Pancreas (tissue), 10 donors: Measurements from ENCODE around the gene MSANTD2. TPM values are rescaled to one million over a fixed set of nuclear protein-coding genes. Genes with fewer than 3 reads are reported as not detected.
A peak's percentile ranks its signal among the peaks of the same experiment; 100 is the strongest.

Experiments used
- ATAC-seq, 4 donors: fragments of 200-7000 bp; cut with Tn5 transposase; one replicate each; pipeline versions ENCODE4 v1.8.0 to v1.9.1; 2020; ENCODE audit warnings: mild to moderate bottlenecking in 4 of 4, moderate library complexity in 4 of 4
- DNase-seq, 6 donors: peaks; one replicate each; pipeline ENCODE4 v3.0.0-alpha.2; 2020
- FAIRE-seq: peaks from 2 replicates; lab custom pipeline; 2012; peaks lifted over from hg19 to GRCh38; lab: Jason Lieb, UNC
- H3K27ac ChIP-seq, 4 donors: fragments of 200-600 bp; sonication (generic); 1 replicate in 3 of 4; 2 replicates in 1 of 4; pipeline versions ENCODE4 v1.5.0 to v1.8.0; 2020
- H3K27me3 ChIP-seq, 4 donors: fragments of 200-600 bp; one replicate each; pipeline ENCODE4 v1.8.0; 2021
- H3K36me3 ChIP-seq, 3 donors: fragments of 200-600 bp; sonication (generic) in 1 of 3; one replicate each; pipeline versions ENCODE4 v1.5.0 to v1.8.0; 2020 to 2021
- H3K4me1 ChIP-seq, 3 donors: fragments of 200-600 bp; one replicate each; pipeline ENCODE4 v1.8.0; 2021
- H3K4me3 ChIP-seq, 4 donors: fragments of 200-600 bp; sonication (generic) in 2 of 4; one replicate each; pipeline versions ENCODE4 v1.5.0 to v1.8.0; 2020 to 2021
- H3K9me3 ChIP-seq, 4 donors: fragments of 200-600 bp; one replicate each; pipeline ENCODE4 v1.8.0; 2021
- WGBS, 2 donors: extraction: QIAGEN DNeasy Blood & Tissue Kit; methylation state at CpG; one replicate each; pipeline ENCODE4 v1.1.7; 2013; 5-methylcytosine and 5-hydroxymethylcytosine counted together
- intact Hi-C, 3 donors: fragments of 100-400 bp; cut with DNase I; formaldehyde crosslinking; loops; one replicate each; pipeline versions ENCODE4 v1.11.1 to v1.14.2; 2022
- polyA plus RNA-seq, 2 donors: library from polyadenylated mRNA; stranded (reverse); fragments of 200-250 nt; gene quantifications; one replicate each; pipeline ENCODE4 v1.2.3, GENCODE V29; 2013
- total RNA-seq, 6 donors: library from RNA; stranded (reverse); fragmentation: NEBNext Ultra II Directional in 4 of 6; extraction: Animal tissue kit (Norgen Biotek cat#: 25700) in 4 of 6; gene quantifications; one replicate each; pipeline versions ENCODE4 v1.2.1 to v1.2.4, GENCODE V29; 2021 to 2023
- TF ChIP-seq, protein P1 (sequence below), 4 donors: fragments of 200-600 bp; sonication (generic) in 3 of 4; IDR thresholded peaks; one replicate each; pipeline versions ENCODE4 v1.5.0 to v1.8.0; 2021; ENCODE audit warnings: antibody characterized with exemption in 4 of 4
- donor health status: healthy with polysubstance abuse.
- donor health status: DM: no; HTN: no; CAD: no; lungs with moderate emphysema.
- donor health status: DM: no; HTN: no; CAD: no.
- donor health status: control.
- donor health status: control.
- donor health status: Bipolar disorder and iron deficiency.
- donor health status: DM: yes; HTN: yes; CAD: no.
- donor health status: DM: no; HTN: no; CAD: no.
- donor health status: DM: no; HTN: no; CAD: no.
- donor health status: DM: yes; HTN: yes; CAD: no.

MSANTD2 gene
- total and polyA plus RNA-seq, 8 donors = 4.6 to 23.3 (median 7.1) TPM

DNA sequence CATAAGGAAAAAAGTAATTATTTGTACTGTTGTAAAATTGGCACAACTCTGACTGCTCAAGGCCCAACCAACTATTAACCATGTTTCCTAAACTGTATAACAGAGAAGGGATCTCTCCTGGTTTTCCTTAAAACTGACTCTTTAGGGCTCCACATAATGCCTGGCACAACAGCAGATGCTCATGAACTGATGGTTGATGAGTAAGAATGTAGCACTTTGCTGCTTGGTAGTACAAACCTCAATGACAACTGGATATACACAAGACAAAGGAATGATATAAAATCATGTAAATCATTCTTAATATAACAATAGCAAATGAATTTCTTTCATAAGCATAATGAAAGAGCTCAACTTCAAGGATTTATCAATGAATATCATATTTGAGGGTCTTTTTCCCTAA lies 11.7 kb downstream of the MSANTD2 start:
- TF ChIP-seq, protein P1, sequence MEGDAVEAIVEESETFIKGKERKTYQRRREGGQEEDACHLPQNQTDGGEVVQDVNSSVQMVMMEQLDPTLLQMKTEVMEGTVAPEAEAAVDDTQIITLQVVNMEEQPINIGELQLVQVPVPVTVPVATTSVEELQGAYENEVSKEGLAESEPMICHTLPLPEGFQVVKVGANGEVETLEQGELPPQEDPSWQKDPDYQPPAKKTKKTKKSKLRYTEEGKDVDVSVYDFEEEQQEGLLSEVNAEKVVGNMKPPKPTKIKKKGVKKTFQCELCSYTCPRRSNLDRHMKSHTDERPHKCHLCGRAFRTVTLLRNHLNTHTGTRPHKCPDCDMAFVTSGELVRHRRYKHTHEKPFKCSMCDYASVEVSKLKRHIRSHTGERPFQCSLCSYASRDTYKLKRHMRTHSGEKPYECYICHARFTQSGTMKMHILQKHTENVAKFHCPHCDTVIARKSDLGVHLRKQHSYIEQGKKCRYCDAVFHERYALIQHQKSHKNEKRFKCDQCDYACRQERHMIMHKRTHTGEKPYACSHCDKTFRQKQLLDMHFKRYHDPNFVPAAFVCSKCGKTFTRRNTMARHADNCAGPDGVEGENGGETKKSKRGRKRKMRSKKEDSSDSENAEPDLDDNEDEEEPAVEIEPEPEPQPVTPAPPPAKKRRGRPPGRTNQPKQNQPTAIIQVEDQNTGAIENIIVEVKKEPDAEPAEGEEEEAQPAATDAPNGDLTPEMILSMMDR (IDR thresholded peaks at IDR 0.05) = no peak
- H3K36me3 ChIP-seq = no peaks in the 10 kb centered on the region
- H3K27ac ChIP-seq = no peak overlapping the region
- ATAC-seq (no peak), DNase-seq (no peak), FAIRE-seq (no peak)
- no peak overlapping the region for H3K4me3 ChIP-seq
- peaks cover 0 to 6% (median 5%) of the 10 kb centered on the region in 3 donors for H3K4me1 ChIP-seq
- no peaks in the 10 kb centered on the region for H3K9me3 ChIP-seq
- H3K27me3 ChIP-seq = no peaks in the 10 kb centered on the region
- intact Hi-C loops = no loop called here

DNA sequence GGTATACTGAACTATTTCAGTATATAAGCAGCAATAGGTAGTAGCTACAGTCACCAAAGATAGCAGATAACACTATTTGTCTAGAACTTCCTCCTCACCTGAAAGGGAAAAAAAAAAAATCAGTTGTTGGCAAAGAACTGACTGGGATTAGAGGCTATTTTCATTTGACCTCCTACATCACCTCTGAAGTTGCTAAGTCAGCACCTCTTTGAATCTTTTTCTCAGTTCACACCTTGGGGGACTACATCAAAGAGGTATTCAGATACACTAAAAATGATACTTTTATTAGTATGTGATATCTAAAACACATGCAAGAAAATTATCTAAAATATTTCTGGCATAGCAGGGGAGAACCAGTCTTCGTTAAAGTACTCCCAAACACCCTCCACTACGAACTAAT lies 16.2 kb downstream of the MSANTD2 start:
- no peaks in the 10 kb centered on the region for H3K36me3 ChIP-seq
- 96% methylated on average over 2 of the region's 2 CpGs for WGBS, 2 donors
- intact Hi-C loops = no loop called here
- no peak overlapping the region for H3K4me3 ChIP-seq
- no peaks in the 10 kb centered on the region for H3K27me3 ChIP-seq
- TF ChIP-seq, protein P1 (IDR thresholded peaks at IDR 0.05) = no peak
- peaks cover 0 to 12% (median 5%) of the 10 kb centered on the region in 3 donors for H3K4me1 ChIP-seq
- FAIRE-seq = no peak
- no peak for ATAC-seq
- no peak for DNase-seq
- H3K9me3 ChIP-seq = no peaks in the 10 kb centered on the region
- H3K27ac ChIP-seq = no peak overlapping the region

DNA sequence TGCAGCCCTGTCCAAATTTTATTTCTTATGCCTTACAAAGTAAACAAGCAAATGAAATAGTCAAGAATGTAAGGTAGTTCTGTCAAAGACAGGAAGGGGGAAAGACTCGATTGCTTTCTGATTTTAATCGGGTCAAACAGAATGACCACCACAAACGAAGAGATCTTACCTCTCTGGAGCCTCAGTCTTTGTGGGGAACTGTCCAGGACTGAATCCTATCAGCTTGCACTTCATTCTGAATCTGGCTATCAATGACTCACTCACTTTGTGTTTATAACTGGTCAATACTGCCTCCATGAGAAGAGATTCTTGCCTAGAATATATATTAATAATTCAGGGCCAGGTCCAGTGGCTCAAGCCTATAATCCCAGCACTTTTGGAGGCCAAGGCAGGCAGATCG lies 17.2 kb downstream of the MSANTD2 start:
- ATAC-seq (no peak), DNase-seq (no peak), FAIRE-seq (no peak)
- Histone ChIP-seq H3K27me3 (no peaks in the 10 kb centered on the region), H3K4me3 (no peak overlapping the region), H3K36me3 (no peaks in the 10 kb centered on the region), H3K9me3 (no peaks in the 10 kb centered on the region), H3K27ac (no peak overlapping the region), H3K4me1 (peaks cover 0 to 12% (median 5%) of the 10 kb centered on the region in 3 donors)
- intact Hi-C loops = no loop called here
- WGBS, 2 donors = 62 to 72% methylated on average over 4 of the region's 4 CpGs
- TF ChIP-seq, protein P1 (IDR thresholded peaks at IDR 0.05) = no peak

DNA sequence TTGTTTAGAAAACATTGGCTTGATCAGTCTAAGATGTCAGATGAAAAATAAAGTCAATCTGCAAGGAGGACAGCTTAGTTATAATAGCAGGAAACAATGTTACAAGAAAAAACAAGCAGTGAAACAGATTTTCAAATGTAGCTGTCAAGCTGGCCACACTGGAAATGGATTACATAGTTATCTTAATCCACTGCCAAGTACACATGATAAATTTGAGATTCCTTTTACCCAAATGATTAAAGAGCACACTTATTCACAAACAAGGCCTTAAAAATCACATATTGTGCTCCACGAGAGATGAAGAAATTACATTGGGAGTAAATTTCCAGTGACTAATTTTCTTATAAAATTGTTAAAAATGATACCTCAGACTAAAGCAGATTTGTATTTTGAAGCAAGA lies 20.6 kb downstream of the MSANTD2 start:
- Histone ChIP-seq H3K27ac (peak overlapping the region in 2 of 4 donors; percentile 15 to 25), H3K4me1 (peaks cover 0 to 12% (median 8%) of the 10 kb centered on the region in 3 donors), H3K9me3 (no peaks in the 10 kb centered on the region), H3K36me3 (no peaks in the 10 kb centered on the region), H3K27me3 (no peaks in the 10 kb centered on the region), H3K4me3 (no peak overlapping the region)
- intact Hi-C loops = no loop called here
- DNase-seq = no peak
- TF ChIP-seq, protein P1 (IDR thresholded peaks at IDR 0.05) = no peak
- ATAC-seq = peak in 2 of 4 donors; percentile 50 to 54
- FAIRE-seq = no peak
- 21 to 22% methylated on average over 1 of the region's 1 CpG for WGBS, 2 donors

DNA sequence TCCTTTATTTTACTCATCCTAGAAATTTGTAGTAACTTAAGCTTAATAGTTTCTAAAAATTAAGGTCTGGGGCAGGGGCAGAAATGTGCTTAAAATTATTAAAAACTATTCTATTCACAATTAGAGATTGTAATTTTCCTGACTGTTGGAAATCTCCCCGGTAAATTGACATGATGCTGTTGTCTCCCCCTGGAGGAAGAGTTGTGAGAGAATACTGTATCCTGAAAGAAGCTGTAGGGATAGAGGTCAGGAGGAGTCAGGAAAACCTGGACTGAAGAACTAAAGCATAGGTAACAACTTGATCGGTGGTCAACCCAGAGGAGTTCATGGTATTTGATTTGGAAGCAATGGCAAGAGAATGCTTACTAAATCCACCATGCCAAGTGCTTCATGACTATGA lies 21.9 kb downstream of the MSANTD2 start:
- Histone ChIP-seq H3K27me3 (no peaks in the 10 kb centered on the region), H3K27ac (peak overlapping the region in 2 of 4 donors; percentile 7 to 15), H3K4me3 (no peak overlapping the region), H3K4me1 (peaks cover 0 to 5% (median 3%) of the 10 kb centered on the region in 3 donors), H3K36me3 (no peaks in the 10 kb centered on the region), H3K9me3 (no peaks in the 10 kb centered on the region)
- TF ChIP-seq, protein P1 (IDR thresholded peaks at IDR 0.05) = no peak
- intact Hi-C loops = no loop called here
- ATAC-seq (no peak), FAIRE-seq (no peak), DNase-seq (no peak)
- WGBS, 2 donors = 78 to 82% methylated on average over 2 of the region's 2 CpGs
